Measurements from ENCODE around the gene SORCS2. TPM values are rescaled to one million over a fixed set of nuclear protein-coding genes. Genes with fewer than 3 reads are reported as not detected.

SORCS2 gene
- total and polyA plus RNA-seq, 2 of the 13 experiments (the other 11 are each of a cell fraction or from before 2014, with no cell fraction given) = 0.82 to 1.0 TPM

- in situ Hi-C loops (cut with HindIII; ENCODE audit: extremely low pct_ligation_motif_present, low pct_unique_long_range_greater_than_20kb) (no loop called here), intact Hi-C loops (cut with micrococcal nuclease; ENCODE audit: unreplicated experiment) (no loop called here)
- Histone ChIP-seq H3K4me2 (ENCODE audit: low read depth, low read length) (no peak overlapping the region), H3K9ac (ENCODE audit: insufficient read depth, low read depth, low read length) (no peak overlapping the region), H3K4me1 (ENCODE audit: insufficient read depth, low read length) (peaks cover 13% of the 10 kb centered on the region), H3K79me2 (ENCODE audit: insufficient read depth, low read length) (no peaks in the 10 kb centered on the region), H3K9me3 (ENCODE audit: low read length) (peaks cover 6% of the 10 kb centered on the region; the same call in 1 of the 2 replicates), H2AFZ (ENCODE audit: low read length) (no peak overlapping the region), H4K20me1 (ENCODE audit: insufficient read depth, low read length) (no peaks in the 10 kb centered on the region), H3K27me3 (ENCODE audit: control insufficient read depth in 1 of 2, insufficient read depth in 2 of 2, low read length in 2 of 2) (no peaks in the 10 kb centered on the region), H3K36me3 (replicated peaks in 1 of 2; ENCODE audit: control insufficient read depth in 1 of 2, insufficient read depth in 2 of 2, low read length in 2 of 2) (no peaks in the 10 kb centered on the region; a peak in 1 of 5 replicates), H3K27ac (ENCODE audit: extremely low read length, insufficient read depth, low read length) (no peak overlapping the region), H3K4me3 (replicated peaks in 1 of 3; ENCODE audit: insufficient read depth in 1 of 3, low read depth in 2 of 3, low read length in 3 of 3) (no peak overlapping the region)
- WGBS (ENCODE audit: low lambda C conversion rate) = 77% methylated on average over 3 of the region's 3 CpGs
- FAIRE-seq (no peak), ATAC-seq (no peak), DNase-seq (ENCODE audit: low spot score) (no peak)
- BruUV-seq (replicated peaks) = no TSS peak
- ChIA-PET CTCF (ENCODE audit: low intra/inter-chr PET ratio, low total read pairs) (no interaction called here), POLR2A (no interaction called here)
- TF ChIP-seq MBD4 (IDR thresholded peaks at IDR 0.05; ENCODE audit: borderline replicate concordance, low read length) (no peak), PPARG (CRISPR knock-in tag; conservative IDR thresholded peaks at IDR 0.05) (no peak), MYNN (CRISPR knock-in tag; IDR thresholded peaks at IDR 0.05; ENCODE audit: low read depth) (no peak), PRMT3 (CRISPR knock-in tag; IDR thresholded peaks at IDR 0.05; ENCODE audit: borderline replicate concordance, low read depth) (no peak), ZNF441 (CRISPR knock-in tag; IDR thresholded peaks at IDR 0.05; ENCODE audit: borderline replicate concordance) (no peak), SIN3A (IDR thresholded peaks at IDR 0.05; ENCODE audit: borderline replicate concordance, low read depth, low read length) (no peak), PATZ1 (CRISPR knock-in tag; IDR thresholded peaks at IDR 0.05) (no peak), CREM (IDR thresholded peaks at IDR 0.05) (no peak), CREM (CRISPR knock-in tag; IDR thresholded peaks at IDR 0.05) (no peak), TRAFD1 (CRISPR knock-in tag; IDR thresholded peaks at IDR 0.05; ENCODE audit: borderline replicate concordance) (no peak), ZNF614 (CRISPR knock-in tag; IDR thresholded peaks at IDR 0.05; ENCODE audit: borderline replicate concordance) (no peak), REXO4 (CRISPR knock-in tag; IDR thresholded peaks at IDR 0.05; ENCODE audit: borderline replicate concordance) (no peak)
- TF ChIP-seq, protein P1, sequence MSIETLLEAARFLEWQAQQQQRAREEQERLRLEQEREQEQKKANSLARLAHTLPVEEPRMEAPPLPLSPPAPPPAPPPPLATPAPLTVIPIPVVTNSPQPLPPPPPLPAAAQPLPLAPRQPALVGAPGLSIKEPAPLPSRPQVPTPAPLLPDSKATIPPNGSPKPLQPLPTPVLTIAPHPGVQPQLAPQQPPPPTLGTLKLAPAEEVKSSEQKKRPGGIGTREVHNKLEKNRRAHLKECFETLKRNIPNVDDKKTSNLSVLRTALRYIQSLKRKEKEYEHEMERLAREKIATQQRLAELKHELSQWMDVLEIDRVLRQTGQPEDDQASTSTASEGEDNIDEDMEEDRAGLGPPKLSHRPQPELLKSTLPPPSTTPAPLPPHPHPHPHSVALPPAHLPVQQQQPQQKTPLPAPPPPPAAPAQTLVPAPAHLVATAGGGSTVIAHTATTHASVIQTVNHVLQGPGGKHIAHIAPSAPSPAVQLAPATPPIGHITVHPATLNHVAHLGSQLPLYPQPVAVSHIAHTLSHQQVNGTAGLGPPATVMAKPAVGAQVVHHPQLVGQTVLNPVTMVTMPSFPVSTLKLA (IDR thresholded peaks at IDR 0.05) = no peak
- TF ChIP-seq, protein P2, sequence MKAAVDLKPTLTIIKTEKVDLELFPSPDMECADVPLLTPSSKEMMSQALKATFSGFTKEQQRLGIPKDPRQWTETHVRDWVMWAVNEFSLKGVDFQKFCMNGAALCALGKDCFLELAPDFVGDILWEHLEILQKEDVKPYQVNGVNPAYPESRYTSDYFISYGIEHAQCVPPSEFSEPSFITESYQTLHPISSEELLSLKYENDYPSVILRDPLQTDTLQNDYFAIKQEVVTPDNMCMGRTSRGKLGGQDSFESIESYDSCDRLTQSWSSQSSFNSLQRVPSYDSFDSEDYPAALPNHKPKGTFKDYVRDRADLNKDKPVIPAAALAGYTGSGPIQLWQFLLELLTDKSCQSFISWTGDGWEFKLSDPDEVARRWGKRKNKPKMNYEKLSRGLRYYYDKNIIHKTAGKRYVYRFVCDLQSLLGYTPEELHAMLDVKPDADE (CRISPR knock-in tag; IDR thresholded peaks at IDR 0.05) = no peak
Measured at GRCh38 chr4:7616193-7616592, 423.9 kb downstream of the SORCS2 start.
